ENCODE data around the gene TGM1.
"Not testable (repeated sequence)": the region's sequence is repeated elsewhere in the genome, so short reads cannot be mapped to it uniquely, and the experiment has no call there.

TGM1 gene

DNA sequence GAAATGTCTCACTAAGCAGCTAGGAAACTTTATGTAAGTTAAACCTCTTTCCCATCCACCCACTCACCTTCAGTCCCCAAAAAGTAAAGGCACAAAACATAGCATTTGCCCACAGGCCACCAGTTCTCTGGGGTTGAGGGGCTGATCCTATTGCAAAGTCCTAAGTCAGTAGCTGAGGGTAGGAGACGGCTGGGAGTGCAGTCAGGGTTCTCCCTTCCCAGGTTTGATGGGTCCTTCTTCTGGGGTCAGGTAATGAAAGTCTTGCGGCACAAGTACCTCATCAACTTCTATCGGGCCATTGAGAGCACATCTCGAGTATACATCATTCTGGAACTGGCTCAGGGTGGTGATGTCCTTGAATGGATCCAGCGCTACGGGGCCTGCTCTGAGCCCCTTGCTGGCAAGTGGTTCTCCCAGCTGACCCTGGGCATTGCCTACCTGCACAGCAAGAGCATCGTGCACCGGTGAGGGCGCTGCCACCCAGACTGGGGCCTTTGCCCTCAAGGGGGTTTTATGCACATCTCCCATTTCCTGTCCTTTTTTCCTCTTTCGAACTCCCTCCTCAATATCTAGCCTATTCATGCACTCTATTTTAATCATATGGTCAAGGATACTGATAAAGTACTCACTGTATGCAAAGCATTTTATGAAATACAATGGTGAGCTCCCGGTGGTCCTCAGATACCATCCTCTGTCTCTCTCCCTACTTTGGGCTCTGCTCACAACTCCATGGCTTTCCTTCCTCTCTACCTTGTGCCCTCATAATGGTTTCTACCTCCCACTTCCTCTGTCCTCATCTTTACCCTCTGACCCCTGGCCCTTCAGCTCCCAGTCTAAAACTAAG is 56.5 kb downstream of the TGM1 start:
- DNase-seq (ENCODE audit: low spot score): no peak

DNA sequence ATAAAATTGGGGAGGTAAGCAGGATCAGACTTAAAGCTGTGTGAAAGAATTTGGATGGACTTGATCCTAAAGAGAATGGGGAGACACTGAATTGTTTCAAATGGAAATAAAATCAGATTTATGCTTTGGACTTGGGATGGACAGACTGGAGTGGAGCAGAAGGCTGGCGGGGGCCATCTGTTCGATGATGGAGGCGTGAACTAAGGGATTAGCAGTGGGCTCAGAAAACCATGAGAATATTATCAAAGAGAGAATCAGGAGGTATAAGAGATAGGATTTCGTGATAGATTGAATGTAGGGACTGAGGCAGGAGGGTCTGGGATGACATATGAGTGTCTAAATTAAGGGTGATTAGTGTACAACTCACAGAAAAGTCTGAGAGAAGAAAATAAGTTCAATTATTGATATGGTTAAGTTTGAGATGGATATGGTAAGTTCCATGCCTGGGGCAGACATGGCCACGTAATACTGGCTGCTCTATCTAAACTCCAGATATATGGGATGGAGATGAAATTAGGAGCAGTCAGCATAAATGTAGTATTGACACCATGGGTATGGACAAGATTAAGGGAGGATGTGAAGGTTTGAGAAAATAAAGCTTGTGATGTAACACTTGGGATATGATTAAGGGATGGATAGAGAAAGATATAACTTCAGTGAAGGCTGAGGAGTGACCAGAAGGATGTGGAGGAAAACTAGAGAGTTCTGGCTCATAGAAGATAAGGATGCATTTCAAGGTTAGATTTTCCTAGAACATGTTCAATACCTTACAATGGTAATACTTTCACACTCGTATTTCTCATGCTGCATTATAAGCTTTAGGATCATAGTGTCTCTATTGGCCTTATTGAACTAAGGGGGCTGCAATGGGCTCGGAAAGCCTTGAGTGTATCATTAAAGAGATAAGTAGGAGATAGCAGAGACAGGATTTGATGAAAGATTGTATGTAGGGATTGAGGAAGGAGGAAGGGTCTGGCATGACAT is 58.5 kb downstream of the TGM1 start:
- DNase-seq (ENCODE audit: low spot score): no peak

DNA sequence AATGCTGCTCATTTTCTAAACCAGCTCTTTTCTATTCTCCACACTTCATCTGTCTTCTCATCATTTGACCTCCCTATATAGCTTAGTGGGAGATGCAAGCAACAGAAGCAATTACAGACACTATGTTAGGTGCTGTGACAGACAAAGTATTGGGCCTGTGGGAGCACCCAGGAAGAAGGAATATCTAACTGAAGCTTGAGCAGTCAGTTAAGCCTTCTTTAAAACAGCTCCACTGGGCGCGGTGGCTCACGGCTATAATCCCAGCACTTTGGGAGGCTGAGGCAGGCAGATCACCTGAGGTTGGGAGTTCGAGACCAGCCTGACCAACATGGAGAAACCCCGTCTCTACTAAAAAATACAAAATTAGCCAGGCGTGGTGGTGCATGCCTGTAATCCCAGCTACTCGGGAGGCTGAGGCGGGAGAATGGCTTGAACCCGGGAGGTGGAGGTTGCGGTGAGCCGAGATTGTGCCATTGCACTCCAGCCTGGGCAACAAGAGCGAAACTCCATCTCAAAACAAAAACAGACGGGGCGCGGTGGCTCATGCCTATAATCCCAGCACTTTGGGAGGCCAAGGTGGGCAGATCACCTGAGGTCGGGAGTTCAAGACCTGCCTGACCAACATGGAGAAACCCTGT is 59.6 kb downstream of the TGM1 start:
- DNase-seq (ENCODE audit: low spot score): not testable (repeated sequence)

DNA sequence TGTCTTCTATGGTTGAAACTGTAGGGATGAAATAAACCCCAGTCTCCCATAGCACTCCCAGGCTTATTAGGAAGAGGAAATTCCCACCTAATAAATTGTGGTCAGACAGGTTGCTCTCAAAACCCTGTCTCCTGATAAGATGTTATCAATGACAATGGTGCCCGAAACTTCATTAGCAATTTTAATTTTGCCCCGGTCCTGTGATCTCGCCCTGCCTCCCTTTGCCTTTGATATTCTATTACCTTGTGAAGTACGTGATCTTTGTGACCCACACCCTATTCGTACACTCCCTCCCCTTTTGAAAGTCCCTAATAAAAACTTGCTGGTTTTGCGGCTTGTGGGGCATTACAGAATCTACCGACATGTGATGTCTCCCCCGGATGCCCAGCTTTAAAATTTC is 60.4 kb downstream of the TGM1 start:
- DNase-seq (ENCODE audit: low spot score): not testable (repeated sequence)
